Activated CD4-positive, alpha-beta T cell treated with anti-CD3 and anti-CD28 coated beads, Interleukin-2, amount 50 U/mL, for 4 hours (primary cell): Measurements from ENCODE around the gene TMEM175.
"Not testable (repeated sequence)": the region's sequence is repeated elsewhere in the genome, so short reads cannot be mapped to it uniquely, and the experiment has no call there.

Experiments
- DNase-seq, 2 experiments: peaks; one replicate each; pipeline ENCODE4 v3.0.0-alpha.2; 2020

Gene TMEM175

DNA sequence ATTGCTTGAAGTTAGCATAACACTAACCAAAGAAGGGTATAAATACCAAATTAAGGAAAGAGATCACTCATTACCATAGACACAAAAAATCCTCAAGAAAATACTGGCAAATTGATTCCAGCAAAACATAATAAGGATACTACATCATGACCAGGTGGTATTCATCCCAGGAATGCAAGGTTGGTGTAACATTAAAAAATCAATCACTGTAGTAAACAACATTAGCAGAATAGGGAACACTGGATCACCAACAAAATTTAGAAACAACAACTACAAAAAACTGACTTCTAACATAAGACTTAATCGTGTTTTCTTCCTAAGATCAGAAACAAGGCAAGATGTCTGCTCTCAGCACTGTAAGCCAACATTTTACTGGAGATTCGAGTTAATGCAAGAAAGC lies 14.3 kb upstream of the TMEM175 start:
- DNase-seq, result no peak

DNA sequence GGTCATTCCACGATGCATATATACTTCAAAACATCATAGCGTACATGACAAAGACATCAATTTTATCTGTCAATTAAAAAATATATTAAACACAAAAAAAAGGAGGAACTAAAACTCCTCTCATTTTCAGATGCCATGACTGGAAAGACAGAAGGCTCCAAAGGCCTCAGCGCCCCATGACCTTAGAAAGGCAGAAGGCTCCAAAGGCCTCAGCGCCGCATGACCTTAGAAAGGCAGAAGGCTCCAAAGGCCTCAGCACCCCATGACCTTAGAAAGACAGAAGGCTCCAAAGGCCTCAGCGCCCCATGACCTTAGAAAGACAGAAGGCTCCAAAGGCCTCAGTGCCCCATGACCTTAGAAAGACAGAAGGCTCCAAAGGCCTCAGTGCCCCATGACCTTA lies 13.7 kb upstream of the TMEM175 start:
- not testable (repeated sequence) for DNase-seq

DNA sequence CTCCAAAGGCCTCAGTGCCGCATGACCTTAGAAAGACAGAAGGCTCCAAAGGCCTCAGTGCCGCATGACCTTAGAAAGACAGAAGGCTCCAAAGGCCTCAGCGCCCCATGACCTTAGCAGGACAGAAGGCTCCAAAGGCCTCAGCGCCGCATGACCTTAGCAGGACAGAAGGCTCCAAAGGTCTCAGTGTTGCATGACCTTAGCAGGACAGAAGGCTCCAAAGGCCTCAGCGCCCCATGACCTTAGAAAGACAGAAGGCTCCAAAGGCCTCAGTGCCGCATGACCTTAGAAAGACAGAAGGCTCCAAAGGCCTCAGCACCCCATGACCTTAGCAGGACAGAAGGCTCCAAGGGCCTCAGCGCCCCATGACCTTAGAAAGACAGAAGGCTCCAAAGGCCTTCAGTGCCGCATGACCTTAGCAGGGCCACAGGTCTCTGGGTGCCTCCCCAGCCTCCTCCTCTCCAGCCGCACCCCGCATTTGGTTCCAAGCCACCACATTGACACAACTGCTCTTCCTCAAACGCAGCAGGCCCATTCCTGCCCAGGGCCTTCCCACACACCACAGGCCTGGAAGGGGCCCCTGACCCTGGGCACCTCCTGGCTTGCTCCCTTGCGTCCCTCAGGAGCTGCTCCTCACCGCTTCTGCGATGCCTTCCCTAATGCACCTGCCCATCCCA lies 13.1 kb upstream of the TMEM175 start:
- not testable (repeated sequence) for DNase-seq

DNA sequence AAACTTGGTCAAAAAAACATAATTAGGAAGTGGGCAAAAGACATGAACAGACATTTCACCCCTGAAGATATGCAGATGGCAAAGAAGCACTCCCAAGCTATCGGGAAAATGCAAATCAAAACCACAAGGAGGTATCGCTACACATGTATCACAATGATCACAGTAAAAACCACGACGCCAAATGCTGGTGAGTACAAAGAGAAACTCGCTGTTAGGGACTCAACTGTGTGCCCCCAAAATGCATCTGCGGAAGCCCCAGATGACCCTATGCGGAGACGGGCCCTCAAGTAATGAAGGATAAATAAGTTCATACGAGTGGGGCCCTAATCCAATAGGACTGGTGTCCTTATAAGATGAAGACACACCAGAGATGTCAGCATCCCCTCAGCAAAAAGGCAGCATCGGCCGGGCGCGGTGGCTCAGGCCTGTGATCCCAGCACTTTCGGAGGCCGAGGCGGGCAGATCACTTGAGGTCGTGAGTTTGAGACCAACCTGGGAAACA lies 10.4 kb upstream of the TMEM175 start:
- no peak for DNase-seq

DNA sequence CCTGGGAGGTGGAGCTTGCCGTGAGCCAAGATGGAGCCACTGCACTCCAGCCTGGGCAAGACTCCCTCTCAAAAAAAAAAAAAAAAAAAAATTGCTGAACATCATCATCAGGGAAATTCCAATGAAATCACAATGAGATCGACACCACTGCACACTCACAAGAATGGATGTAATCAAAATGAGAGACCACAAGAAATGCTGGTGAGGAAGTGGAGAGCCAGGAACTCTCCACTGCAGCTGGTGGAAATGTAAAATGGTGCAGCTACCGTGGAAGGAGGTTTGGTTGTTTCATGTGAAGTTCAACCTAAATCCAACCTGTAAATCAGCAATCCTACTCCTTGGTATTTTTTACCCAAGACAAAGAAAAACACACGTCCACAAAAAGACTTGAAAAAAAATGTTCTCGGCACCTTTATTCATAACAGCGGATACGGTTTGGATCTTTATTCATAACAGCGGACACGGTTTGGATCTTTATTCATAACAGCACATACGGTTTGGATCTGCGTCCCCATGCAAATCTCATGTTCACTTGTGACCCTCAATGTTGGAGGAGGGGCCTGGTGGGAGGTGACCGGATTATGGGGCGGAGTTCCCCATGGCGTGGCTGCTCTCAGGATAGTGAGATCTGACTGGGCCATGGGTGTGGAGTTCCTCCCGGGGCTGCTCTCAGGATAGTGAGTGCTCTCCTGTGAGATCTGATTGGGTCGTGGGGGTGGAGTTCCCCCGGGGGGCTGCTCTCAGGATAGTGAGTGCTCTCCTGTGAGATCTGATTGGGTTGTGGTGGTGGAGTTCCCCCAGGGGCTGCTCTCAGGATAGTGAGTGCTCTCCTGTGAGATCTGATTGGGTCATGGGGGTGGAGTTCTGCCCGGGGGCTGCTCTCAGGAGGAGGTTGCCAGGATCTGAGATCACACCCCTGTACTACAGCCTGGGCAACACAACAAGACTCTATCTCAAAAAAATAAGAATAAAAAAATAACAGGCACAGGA lies 7.9 kb upstream of the TMEM175 start:
- DNase-seq, result no peak

DNA sequence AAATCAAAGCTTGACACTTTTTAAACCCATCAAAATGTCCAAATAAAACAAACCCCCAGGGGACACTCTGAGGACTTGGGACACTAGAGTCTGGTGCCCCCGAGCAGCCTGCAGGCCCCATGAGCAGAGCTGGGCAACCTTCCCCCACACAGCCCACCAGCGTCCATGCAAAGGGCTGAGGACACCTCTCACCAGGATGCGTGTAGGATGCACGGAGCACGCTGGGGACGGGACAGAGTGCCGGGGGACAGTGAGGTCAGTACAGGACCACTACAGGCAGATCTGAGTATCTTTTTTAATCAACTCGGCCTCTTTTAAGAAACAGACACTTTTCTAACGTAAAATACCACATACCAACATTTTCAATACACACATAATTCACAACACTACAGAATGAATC lies 7.1 kb upstream of the TMEM175 start:
- no peak for DNase-seq

DNA sequence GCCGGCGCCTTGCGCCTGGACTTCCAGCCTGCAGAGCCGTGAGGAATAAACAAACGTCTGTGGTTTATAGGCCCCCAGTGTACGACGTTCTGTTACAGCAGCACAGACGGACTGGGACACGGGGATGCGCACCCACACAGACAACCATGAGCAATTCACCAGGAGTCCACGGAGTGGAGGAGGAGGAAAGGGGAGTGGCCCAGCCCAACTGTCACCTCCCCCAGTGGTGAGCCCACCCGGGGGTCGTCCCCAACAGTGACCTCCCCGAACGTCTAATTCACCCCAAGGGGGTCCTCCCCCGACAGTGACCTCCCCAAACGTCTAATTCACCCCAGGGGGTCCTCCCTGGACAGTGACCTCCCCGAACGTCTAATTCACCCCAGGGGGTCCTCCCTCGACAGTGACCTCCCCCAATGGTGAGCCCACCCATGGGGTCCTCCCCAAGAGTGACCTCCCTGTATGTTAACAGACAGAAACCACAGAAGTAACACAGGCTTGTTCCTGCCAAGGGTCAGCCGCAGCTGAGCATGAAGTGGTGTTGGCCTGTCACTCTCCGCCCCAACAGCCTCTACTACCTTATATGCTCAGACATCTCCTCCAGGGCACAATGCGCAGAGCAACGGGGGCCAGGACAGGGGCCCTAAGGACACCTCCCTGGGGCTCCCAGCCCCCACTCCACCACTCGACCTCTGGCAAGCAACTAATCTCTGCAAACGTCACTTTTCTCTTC lies 6.3 kb upstream of the TMEM175 start:
- DNase-seq, result no peak

DNA sequence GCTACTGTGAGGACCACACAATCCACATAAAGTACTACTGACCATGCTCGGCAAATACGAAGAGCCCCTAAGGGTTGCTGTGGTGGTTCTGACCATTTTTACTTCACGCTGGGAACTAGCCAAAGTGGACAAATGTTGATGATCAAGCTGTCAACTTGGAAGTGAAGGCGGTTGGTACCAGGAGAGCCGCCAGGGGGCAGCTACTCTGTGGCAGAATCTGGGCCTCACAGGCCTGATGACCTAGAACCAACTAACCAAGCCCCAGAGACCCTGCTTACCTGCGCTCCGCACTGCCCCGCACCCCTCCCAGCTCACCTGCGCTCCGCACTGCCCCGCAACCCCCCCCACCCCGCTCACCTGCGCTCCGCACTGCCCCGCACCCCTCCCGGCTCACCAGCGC lies 5.7 kb upstream of the TMEM175 start:
- DNase-seq, result no peak

DNA sequence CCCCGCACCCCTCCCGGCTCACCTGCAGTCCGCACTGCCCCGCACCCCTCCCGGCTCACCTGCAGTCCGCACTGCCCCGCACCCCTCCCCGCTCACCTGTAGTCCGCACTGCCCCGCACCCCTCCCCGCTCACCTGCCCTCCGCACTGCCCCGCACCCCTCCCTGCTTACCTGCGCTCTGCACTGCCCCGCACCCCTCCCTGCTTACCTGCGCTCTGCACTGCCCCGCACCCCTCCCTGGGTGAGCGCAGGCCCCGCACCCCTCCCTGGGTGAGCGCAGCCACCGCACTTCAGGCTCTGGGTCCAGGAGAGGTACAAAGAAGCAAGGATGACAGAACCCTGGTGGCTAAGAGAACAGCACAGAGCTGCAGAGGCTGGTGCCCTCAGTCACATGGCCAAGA lies 4.7 kb upstream of the TMEM175 start:
- not testable (repeated sequence) for DNase-seq

DNA sequence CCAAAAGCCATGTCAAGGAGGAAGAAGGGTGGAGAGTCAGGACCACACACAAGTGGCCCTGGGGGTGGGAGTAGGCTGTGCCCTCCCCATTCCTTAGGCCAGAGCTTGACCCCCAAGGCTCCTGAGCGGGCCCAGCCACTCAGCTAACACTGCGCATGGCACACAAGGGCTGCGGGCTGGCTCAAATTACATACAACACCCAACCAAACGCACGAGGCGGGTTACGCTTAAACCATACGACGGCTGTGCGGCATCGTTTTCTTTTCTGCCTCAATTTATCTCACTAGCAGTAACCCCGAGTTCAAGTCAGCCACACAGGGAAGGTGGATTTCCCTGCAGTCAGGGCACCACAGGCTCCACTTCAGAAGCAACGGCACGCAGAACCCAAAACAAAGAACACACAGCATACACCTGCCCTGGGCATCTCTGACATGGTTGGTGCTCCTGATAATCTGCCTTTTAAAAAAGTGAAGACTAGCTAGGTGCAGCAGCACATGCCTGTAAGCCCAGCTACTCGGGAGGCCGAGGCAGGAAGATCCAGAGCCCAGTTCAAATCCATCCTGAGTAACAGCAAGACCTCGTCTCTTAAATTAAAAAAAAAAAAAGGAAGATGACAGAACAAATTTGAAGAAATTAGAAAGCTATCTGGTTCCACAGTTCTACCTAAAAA lies 3.0 kb upstream of the TMEM175 start:
- DNase-seq, result no peak

DNA sequence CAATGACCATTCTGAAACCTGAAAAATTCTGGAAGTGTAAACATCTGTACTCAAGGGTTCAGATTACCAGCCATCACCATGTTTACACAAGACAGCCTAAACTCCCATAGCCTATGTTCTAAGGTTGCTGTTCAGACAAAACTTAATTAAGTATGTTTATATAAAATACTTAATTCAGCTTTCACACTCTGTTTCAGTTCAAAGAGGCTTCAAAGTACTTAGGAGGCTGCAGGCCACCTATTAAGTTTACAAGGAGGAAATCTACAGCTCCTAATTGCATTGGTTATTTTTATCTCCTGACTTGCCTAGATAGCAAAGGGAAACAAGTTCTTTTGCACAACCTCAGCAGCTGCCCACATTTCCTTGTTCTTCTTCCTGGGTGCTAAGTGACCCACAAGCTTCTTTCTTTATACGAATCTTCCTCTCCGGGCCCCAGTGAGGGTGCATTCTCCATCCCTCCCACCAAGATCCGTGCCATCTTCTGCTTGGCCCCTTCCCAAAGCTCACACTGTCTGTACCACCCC lies 2.2 kb upstream of the TMEM175 start:
- DNase-seq, result no peak

DNA sequence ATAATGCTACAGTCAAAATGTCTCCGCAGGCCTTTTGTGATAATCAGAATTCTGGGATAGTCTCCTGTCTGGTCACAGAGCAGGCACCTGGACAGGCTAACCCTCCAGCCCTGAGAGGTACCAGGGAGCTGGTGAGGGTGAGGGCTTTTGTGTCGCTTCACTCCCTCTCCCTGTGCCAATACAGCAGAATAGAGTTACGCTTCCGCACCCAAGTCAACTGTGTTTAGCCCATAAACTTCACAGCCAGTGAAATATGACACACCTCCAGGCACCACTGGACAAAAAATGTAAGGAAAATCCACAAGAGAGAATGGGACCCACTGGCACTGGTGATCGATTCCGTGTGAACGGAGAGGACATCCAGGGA lies 1.4 kb upstream of the TMEM175 start:
- no peak for DNase-seq

DNA sequence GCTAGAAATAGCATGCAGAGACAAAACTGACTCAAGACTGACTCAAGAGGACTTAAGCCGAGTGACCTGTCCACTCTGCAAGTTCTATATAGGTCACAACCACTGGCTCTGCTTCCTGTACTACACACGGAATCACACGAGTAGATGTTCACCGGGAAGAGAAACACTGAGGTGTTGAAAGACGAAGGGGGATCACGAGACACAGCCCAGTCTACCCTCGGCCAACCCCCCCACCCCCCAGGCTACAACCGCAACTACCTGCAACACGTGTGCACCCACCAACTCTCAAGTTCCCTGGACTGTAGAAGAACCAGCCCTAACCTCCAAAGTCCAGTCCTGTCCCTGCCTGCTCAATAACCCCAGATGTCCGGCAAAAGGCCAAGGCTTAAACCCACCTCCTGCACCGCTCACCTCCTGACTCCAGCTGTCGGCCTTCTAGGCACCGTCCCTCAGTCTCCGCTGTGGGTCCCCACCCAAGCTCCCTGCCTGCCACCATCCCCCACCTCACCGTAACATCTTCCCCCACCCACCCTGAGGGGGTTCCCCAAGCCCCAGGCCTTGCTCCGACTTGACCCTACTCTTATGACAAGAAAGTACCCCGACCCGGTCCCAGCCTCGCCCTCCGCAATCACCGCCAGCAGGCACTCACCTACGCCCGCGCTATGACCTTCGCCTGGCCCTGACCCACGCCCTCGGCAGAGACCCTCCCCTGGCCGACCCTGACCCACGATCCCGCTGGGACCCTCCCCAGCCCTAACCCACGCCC lies 883 bp upstream of the TMEM175 start:
- DNase-seq, result no peak

DNA sequence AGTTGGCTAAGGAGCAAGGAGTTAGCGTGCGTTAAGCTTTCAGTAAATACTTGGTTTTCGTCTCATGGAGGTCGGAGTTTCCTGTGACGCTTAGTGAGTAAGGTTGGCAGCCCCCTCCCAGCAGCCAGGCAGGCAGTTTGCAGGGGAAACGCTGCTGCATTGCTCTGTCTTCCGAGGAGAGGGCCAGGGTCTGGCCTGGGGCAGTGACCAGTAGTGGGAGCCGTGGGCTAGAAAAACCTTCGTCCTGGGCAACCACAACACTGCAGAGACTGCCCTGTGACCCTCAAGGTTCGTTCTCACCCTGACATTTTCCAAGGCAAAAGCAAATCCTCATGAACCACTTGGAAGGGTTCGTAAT lies 432 bp downstream of the TMEM175 start:
- DNase-seq, result no peak

DNA sequence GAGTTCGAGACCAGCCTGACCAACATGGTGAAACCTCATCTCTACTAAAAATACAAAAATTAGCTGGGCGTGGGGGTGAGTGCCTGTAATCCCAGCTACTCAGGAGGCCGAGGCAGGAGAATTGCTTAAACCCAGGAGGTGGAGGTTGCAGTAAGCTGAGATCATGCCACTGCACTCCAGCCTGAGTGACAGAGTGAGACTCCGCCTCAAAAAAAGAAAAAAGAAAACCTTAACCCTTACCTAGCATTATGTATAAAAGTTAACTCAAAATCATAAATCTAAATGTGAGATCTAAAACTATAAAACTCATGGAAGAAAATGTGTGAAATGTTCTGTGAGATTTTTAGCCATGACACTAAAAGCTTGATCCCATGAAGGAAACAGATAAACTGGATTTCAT lies 7.2 kb downstream of the TMEM175 start:
- DNase-seq, result not testable (repeated sequence)

DNA sequence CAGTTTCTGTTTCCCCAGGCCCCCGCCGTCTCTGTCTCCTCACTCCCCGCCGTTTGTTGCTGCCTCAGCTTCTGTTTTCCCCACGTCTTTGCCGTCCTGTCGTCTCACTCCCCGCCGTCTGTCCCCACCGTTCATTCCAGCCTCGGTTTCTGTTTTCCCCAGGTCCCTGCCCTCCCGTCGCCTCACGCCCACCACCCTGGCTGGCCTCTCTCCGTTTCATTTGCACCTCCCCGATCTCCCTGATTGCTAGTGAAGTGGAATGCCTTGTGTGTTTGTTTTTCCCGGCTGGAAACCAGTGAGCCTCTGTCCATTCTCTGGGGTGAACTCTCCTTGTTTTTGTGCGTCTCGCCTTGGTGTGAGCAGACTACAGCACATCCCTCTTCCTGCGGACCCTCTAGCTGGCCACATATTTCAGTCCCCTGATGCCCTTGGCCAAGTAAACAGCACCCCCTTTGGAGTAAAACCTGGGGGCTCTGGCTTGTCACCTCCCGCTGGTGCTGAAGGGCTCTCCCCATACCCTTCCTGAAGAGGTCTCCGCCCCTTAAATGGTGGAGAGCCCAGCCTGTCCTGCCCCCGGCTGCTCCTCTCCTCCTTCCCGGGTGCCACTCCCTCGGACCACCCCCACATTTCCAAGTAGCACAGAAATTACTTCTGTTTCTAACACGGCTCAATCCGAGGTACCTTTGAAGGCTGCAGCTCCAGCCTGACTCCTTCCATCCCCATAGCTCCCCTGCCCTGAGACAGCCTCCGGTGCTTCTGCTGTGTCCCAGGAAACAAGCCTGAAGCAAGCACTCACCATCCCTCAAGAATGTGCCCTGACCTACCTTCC lies 13.2 kb downstream of the TMEM175 start:
- DNase-seq, result no peak

DNA sequence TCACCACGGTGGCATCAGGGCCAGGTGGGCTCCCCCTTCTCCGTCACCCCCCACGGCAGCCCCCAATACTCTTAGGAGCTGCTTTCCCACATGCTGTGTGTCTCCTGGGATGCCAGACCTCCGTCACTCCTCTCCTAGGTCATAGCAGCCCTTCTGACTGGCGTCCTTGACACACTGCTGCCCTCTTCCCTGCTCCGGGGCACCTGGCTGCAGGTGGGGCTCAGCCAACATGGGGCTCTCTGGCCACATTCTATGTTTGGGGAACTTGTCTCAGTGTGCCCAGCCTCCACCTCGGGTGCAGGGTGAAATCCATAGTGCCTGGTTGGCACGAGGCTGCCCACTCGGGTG lies 13.8 kb downstream of the TMEM175 start:
- no peak for DNase-seq

DNA sequence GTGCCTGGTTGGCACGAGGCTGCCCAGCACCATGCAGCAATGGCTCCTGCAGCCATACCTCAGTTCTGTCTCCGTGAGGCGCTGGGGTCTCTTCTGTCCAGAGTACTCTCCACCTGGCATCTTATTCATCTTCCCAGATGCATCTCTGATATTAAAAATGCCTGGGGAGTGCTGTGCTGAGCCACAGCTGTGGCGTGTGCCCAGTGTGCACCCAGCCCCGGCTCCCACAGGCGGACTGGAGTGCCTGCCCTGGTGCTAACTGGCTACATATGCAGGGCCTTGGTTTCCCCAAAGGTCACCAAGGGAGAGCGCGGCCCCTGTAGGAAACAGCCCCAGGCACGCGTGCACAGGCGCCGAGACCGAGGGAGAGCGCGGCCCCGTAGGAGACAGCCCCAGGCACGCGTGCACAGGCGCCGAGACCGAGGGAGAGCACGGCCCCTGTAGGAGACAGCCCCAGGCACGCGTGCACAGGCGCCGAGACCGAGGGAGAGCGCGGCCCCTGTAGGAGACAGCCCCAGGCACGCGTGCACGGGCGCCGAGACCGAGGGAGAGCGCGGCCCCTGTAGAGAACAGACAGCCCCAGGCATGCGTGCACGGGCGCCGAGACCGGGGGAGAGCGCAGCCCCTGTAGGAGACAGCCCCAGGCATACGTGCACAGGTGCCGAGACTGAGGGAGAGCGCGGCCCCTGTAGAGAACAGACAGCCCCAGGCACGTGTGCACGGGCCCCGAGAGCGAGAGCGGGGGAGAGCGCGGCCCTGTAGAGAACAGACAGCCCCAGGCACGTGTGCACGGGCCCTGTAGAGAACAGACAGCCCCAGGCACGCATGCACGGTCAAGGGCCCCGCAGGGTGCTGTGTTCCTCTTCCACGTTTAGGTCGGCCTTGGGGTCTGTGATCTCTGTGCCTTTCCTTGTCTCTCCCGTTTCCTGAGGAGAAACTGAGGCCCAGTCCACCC lies 14.5 kb downstream of the TMEM175 start:
- no peak for DNase-seq

DNA sequence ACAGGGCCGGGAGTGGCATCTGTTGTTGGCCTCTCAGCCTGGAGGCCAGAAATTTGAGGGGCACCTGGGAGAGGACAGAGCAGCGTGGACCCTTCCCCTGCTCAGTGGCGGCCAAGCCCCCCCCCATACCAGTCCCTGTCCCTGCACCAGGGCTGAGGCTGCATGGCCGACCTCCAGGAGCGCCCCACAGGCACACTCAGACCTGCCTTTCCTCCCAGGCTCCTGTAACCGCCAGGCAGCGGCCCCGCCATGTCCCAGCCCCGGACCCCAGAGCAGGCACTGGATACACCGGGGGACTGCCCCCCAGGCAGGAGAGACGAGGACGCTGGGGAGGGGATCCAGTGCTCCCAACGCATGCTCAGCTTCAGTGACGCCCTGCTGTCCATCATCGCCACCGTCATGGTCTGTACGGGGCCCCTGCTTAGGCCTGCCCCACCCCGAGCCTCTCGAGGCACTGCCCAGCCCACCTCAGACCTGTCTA lies 15.3 kb downstream of the TMEM175 start:
- no peak for DNase-seq
